H1 (cell line): ENCODE results near the gene TMPRSS13. TPM values are rescaled to one million over a fixed set of nuclear protein-coding genes. Genes with fewer than 3 reads are reported as not detected.

ENCODE experiments used
- CTCF ChIA-PET: fragments of 300-600 bp; sonication (Branson Sonifier 250); formaldehyde crosslinking; loops from one replicate; lab custom pipeline; 2021; ENCODE audit not compliant: partially characterized antibody; lab: Charles Lee
- POLR2A ChIA-PET: fragments of 300-600 bp; sonication (Branson Sonifier 250); formaldehyde crosslinking; loops from one replicate; lab custom pipeline; 2021; ENCODE audit warnings: inconsistent platforms; ENCODE audit not compliant: partially characterized antibody; lab: Charles Lee
- DNase-seq, 2 experiments: peaks; one replicate each; pipeline versions ENCODE4 v3.0.0 to v3.0.0-alpha.2; 2010 to 2022; ENCODE audit warnings: low spot score in 2 of 2, low read depth in 1 of 2, mixed read lengths in 1 of 2
- FAIRE-seq: peaks from 2 replicates; lab custom pipeline; 2011; peaks lifted over from hg19 to GRCh38; lab: Jason Lieb, UNC
- H2AFZ ChIP-seq: 2 replicates; pipeline ENCODE4 v1.8.1; 2012; ENCODE audit warnings: low read length, inconsistent platforms
- H2AK5ac ChIP-seq: 2 replicates; pipeline ENCODE4 v1.6.1; 2013; ENCODE audit warnings: low read depth, low read length
- H2BK120ac ChIP-seq: replicated peaks from 2 replicates; pipeline ENCODE3; 2013; ENCODE audit warnings: low read depth, low read length, inconsistent platforms
- H2BK12ac ChIP-seq: 2 replicates; pipeline ENCODE4 v1.6.1; 2013; ENCODE audit warnings: low read depth, low read length
- H2BK15ac ChIP-seq: 2 replicates; pipeline ENCODE4 v1.6.1; 2013; ENCODE audit warnings: low read length
- H2BK20ac ChIP-seq: 2 replicates; pipeline ENCODE4 v1.6.1; 2013; ENCODE audit warnings: low read length
- H2BK5ac ChIP-seq: 2 replicates; pipeline ENCODE4 v1.6.1; 2013; ENCODE audit warnings: low read depth, low read length
- H3K14ac ChIP-seq: 2 replicates; pipeline ENCODE4 v1.6.1; 2013; ENCODE audit warnings: inconsistent platforms; ENCODE audit not compliant: insufficient read length
- H3K18ac ChIP-seq: 2 replicates; pipeline ENCODE4 v1.6.1; 2013; ENCODE audit warnings: low read length; ENCODE audit errors: extremely low read depth
- H3K23ac ChIP-seq: 2 replicates; pipeline ENCODE4 v1.6.1; 2013; ENCODE audit warnings: inconsistent platforms; ENCODE audit not compliant: insufficient read length
- H3K23me2 ChIP-seq: 2 replicates; pipeline ENCODE4 v1.6.1; 2013; ENCODE audit warnings: low read depth, low read length
- H3K27ac ChIP-seq: 2 replicates; pipeline ENCODE4 v1.6.1; 2011; ENCODE audit warnings: low read depth, low read length, inconsistent platforms
- H3K27me3 ChIP-seq, 4 experiments: replicated peaks in 1 of 4; 1 replicate in 1 of 4; 2 replicates in 3 of 4; pipeline versions ENCODE4 v1.6.1 to v1.8.1; 2011 to 2013; ENCODE audit warnings: low read length in 3 of 4, mild to moderate bottlenecking in 3 of 4, inconsistent platforms in 2 of 4, mixed read lengths in 2 of 4, moderate library complexity in 1 of 4; ENCODE audit not compliant: control insufficient read depth in 3 of 4, insufficient read depth in 3 of 4; ENCODE audit errors: extremely low read depth in 1 of 4
- H3K36me3 ChIP-seq, 4 experiments: 2 replicates each; pipeline versions ENCODE4 v1.6.1 to v1.8.1; 2011 to 2013; ENCODE audit warnings: mild to moderate bottlenecking in 4 of 4, low read length in 3 of 4, moderate library complexity in 2 of 4, control low read depth in 1 of 4, inconsistent platforms in 1 of 4; ENCODE audit not compliant: insufficient read depth in 4 of 4, control insufficient read depth in 2 of 4
- H3K4ac ChIP-seq: replicated peaks from 2 replicates; pipeline ENCODE3; 2013; ENCODE audit warnings: low read length, low read depth, mixed read lengths, inconsistent platforms; ENCODE audit not compliant: insufficient read length
- H3K4me1 ChIP-seq, 4 experiments: replicated peaks in 1 of 4; 1 replicate in 1 of 4; 2 replicates in 3 of 4; pipeline versions ENCODE4 v1.6.1 to v1.8.1; 2011 to 2013; ENCODE audit warnings: low read length in 3 of 4, inconsistent platforms in 2 of 4, mixed read lengths in 1 of 4; ENCODE audit not compliant: insufficient read depth in 4 of 4, control insufficient read depth in 3 of 4
- H3K4me2 ChIP-seq, 2 experiments: 2 replicates each; pipeline versions ENCODE4 v1.6.1 to v1.8.1; 2011 to 2013; ENCODE audit warnings: low read depth in 2 of 2, low read length in 2 of 2, control low read depth in 1 of 2, inconsistent platforms in 1 of 2, mild to moderate bottlenecking in 1 of 2; ENCODE audit not compliant: insufficient read depth in 1 of 2
- H3K4me3 ChIP-seq, 4 experiments: fragments of 200-600, 300-600 bp in 1 of 4; sonication (generic), shearing (Covaris generic), sonication (Bioruptor Twin) in 1 of 4; 2 replicates each; pipeline versions ENCODE4 v1.5.1 to v1.8.1; 2011 to 2016; ENCODE audit warnings: low read length in 4 of 4, low read depth in 3 of 4, control low read depth in 2 of 4, inconsistent platforms in 2 of 4, mild to moderate bottlenecking in 2 of 4, mixed read lengths in 1 of 4, moderate library complexity in 1 of 4; ENCODE audit not compliant: insufficient read depth in 2 of 4; ENCODE audit errors: extremely low read depth in 1 of 4
- H3K56ac ChIP-seq: replicated peaks from 2 replicates; pipeline ENCODE3; 2013; ENCODE audit warnings: low read depth, mild to moderate bottlenecking, mixed read lengths, low read length, inconsistent platforms; ENCODE audit not compliant: insufficient read length
- H3K79me1 ChIP-seq: 2 replicates; pipeline ENCODE4 v1.6.1; 2013; ENCODE audit warnings: low read depth, low read length, control low read depth
- H3K79me2 ChIP-seq, 2 experiments: 2 replicates each; pipeline versions ENCODE4 v1.6.1 to v1.8.1; 2012 to 2013; ENCODE audit warnings: low read length in 2 of 2, mild to moderate bottlenecking in 2 of 2, inconsistent platforms in 1 of 2; ENCODE audit not compliant: insufficient read depth in 2 of 2, control insufficient read depth in 1 of 2
- H3K9ac ChIP-seq, 4 experiments: replicated peaks in 1 of 4; 1 replicate in 1 of 4; 2 replicates in 3 of 4; pipeline versions ENCODE4 v1.6.1 to v1.8.1; 2011 to 2013; ENCODE audit warnings: low read depth in 3 of 4, low read length in 3 of 4, control low read depth in 2 of 4, mild to moderate bottlenecking in 2 of 4, moderate library complexity in 2 of 4, inconsistent platforms in 1 of 4; ENCODE audit errors: extremely low read depth in 1 of 4
- H3K9me3 ChIP-seq, 2 experiments: 2 replicates each; pipeline versions ENCODE4 v1.6.1 to v1.8.1; 2012 to 2013; ENCODE audit warnings: mild to moderate bottlenecking in 2 of 2, moderate library complexity in 2 of 2, control low read depth in 1 of 2, inconsistent platforms in 1 of 2, low read depth in 1 of 2, low read length in 1 of 2, mixed read lengths in 1 of 2; ENCODE audit not compliant: insufficient read depth in 2 of 2
- H4K20me1 ChIP-seq, 2 experiments: replicated peaks in 1 of 2; 2 replicates each; pipeline versions ENCODE3 to v1.8.1; 2011 to 2013; ENCODE audit warnings: inconsistent platforms in 2 of 2, low read length in 2 of 2, mild to moderate bottlenecking in 1 of 2; ENCODE audit not compliant: insufficient read depth in 2 of 2, control insufficient read depth in 1 of 2
- H4K5ac ChIP-seq: 2 replicates; pipeline ENCODE4 v1.6.1; 2013; ENCODE audit warnings: low read length, low read depth, mixed read lengths, inconsistent platforms; ENCODE audit not compliant: insufficient read length
- H4K8ac ChIP-seq: 2 replicates; pipeline ENCODE4 v1.8.0; 2013; ENCODE audit warnings: mild to moderate bottlenecking, moderate library complexity, low read length, inconsistent platforms; ENCODE audit not compliant: insufficient read depth; ENCODE audit errors: extremely low read depth
- H4K91ac ChIP-seq: replicated peaks from 2 replicates; pipeline ENCODE3; 2013; ENCODE audit warnings: low read length, mixed read lengths, inconsistent platforms; ENCODE audit not compliant: insufficient read length
- SUZ12 ChIP-seq: fragments of 200-600 bp; sonication (generic); IDR thresholded peaks from 2 replicates; pipeline ENCODE4 v1.6.1; 2012; ENCODE audit warnings: mild to moderate bottlenecking, inconsistent platforms, low read length, moderate library complexity, mixed read lengths
- WGBS, 2 experiments: shearing (Covaris generic) in 1 of 2; methylation state at CpG; one replicate each; pipeline versions ENCODE4 v1.1.6 to v1.1.7; 2013 to 2015; ENCODE audit warnings: low lambda C conversion rate in 2 of 2, mixed read lengths in 2 of 2, inconsistent platforms in 1 of 2, low coverage in 1 of 2, missing lambda C conversion rate in 1 of 2; ENCODE audit not compliant: insufficient replicate concordance in 2 of 2, insufficient coverage in 1 of 2, insufficient read length in 1 of 2; ENCODE audit errors: extremely low coverage in 1 of 2, missing lambda C conversion rate in 1 of 2; 5-methylcytosine and 5-hydroxymethylcytosine counted together
- polyA plus RNA-seq, 7 experiments: library from polyadenylated mRNA; depleted of rRNA in 3 of 7; stranded (reverse) in 5 of 7; unstranded in 2 of 7; fragments of >200 nt in 5 of 7; fragments of 200-250 nt in 2 of 7; gene quantifications; 1 replicate in 5 of 7; 2 replicates in 1 of 7; 4 replicates in 1 of 7; pipeline versions ENCODE4 v1.2.1 to v1.2.3, GENCODE V29; 2011 to 2013; ENCODE audit warnings: missing spikeins in 2 of 7, mixed read lengths in 2 of 7
- total RNA-seq: library from RNA; stranded (reverse); fragmentation: NEBNext Ultra II Directional; extraction: Animal tissue kit (Norgen Biotek cat#: 25700); gene quantifications from 2 replicates; pipeline ENCODE4 v1.2.1, GENCODE V29; 2021

TMPRSS13 gene
- total and polyA plus RNA-seq, 2 of the 8 experiments (the other 6 are each of a cell fraction or from before 2014, with no cell fraction given), result 0.61 to 0.79 TPM

GRCh38 chr11:117916956-117917355 lies 12.2 kb downstream of the TMPRSS13 start:
- ChIA-PET POLR2A (no interaction called here), CTCF (interaction anchor here (0.6 to 14.8 kb wide), 11 partner anchors 8 to 196 kb away, joined by 3 to 143 read pairs (median 6); no protein-coding TSS in a partner anchor)
- H2AK5ac ChIP-seq, result no peak overlapping the region
- no peaks in the 10 kb centered on the region for H3K79me2 ChIP-seq
- no peak overlapping the region for H2AFZ ChIP-seq
- no peak overlapping the region for H4K5ac ChIP-seq
- DNase-seq, result no peak
- no peaks in the 10 kb centered on the region for H3K36me3 ChIP-seq
- H3K4me3 ChIP-seq, result no peak overlapping the region
- H4K91ac ChIP-seq, result no peak overlapping the region
- H2BK20ac ChIP-seq, result no peak overlapping the region
- no peak overlapping the region for H3K27ac ChIP-seq
- no peak overlapping the region for H3K4me2 ChIP-seq
- H3K23ac ChIP-seq, result no peak overlapping the region
- no peak overlapping the region for H2BK15ac ChIP-seq
- no peak overlapping the region for H3K18ac ChIP-seq
- H3K14ac ChIP-seq, result no peak overlapping the region
- no peak overlapping the region for H2BK5ac ChIP-seq
- no peak overlapping the region for H4K8ac ChIP-seq
- WGBS, 2 experiments, result 94% methylated on average over 11 of the region's 11 CpGs; no CpG with 5 or more reads in 1 of the 2 experiments
- H3K4me1 ChIP-seq, result no peaks in the 10 kb centered on the region; a peak in 1 of 7 replicates
- no peaks in the 10 kb centered on the region for H3K79me1 ChIP-seq
- peaks cover 0 to 2% of the 10 kb centered on the region in 2 experiments for H4K20me1 ChIP-seq
- no peak overlapping the region for H2BK12ac ChIP-seq
- H3K9ac ChIP-seq, result no peak overlapping the region
- no peak overlapping the region for H2BK120ac ChIP-seq
- H3K9me3 ChIP-seq, result no peaks in the 10 kb centered on the region
- H3K56ac ChIP-seq, result no peak overlapping the region
- no peaks in the 10 kb centered on the region for H3K23me2 ChIP-seq
- no peak overlapping the region for H3K4ac ChIP-seq
- no peak for FAIRE-seq
- H3K27me3 ChIP-seq, result no peaks in the 10 kb centered on the region
- no peak for TF ChIP-seq SUZ12
